Erythroblast (primary cell): ENCODE measurements around the gene NMT1.
"Not testable (repeated sequence)": the region's sequence is repeated elsewhere in the genome, so short reads cannot be mapped to it uniquely, and the experiment has no call there.

Experiments
- DNase-seq, 2 experiments: peaks; one replicate each; lab custom pipeline; 2025; lab: John Stamatoyannopoulos, UW
- GATA1 ChIP-seq: IDR thresholded peaks from 2 replicates; pipeline ENCODE4 v1.6.1; 2011; ENCODE audit warnings: low read depth, mild to moderate bottlenecking, control low read depth, low read length, moderate library complexity
- POLR2A ChIP-seq: IDR thresholded peaks from 2 replicates; pipeline ENCODE4 v1.6.1; 2011; ENCODE audit warnings: mild to moderate bottlenecking, low read length

NMT1 gene

DNA sequence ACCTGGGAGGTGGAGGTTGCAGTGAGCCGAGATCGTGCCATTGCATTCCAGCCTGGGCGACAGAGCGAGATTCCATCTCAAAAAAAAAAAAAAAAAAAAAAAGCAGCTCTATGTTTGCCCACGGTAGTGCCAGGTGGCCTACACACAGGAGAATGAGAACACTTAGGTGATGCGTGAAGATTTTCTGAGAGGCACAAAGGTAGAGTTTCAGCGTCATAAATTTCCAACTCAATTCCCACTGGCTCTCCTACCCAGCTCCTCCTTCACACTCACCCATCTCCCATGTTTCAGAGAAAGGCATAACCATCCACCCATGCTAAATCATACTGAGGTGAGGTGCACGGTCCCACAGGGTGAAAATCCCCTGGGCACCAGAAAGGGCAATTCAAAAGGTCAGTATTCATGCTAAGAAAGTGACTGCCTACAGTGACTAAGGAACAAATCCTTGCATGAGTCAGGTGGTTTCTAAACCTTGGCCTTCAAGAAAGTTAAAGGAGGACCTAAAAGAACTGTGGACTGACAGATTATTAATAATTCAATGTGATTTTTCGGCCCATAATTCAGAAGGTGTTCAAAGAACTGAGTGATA, 14.5 kb upstream of the NMT1 start:
- DNase-seq, result peak in 1 of 2 experiments; percentile 17
- TF ChIP-seq GATA1 (no peak), POLR2A (no peak)

GRCh38 chr17:45048795-45049563, 12.1 kb upstream of the NMT1 start:
- DNase-seq, result peak; percentile 16 to 17
- TF ChIP-seq GATA1 (no peak), POLR2A (no peak)

GRCh38 chr17:45050481-45051059, 10.5 kb upstream of the NMT1 start:
- TF ChIP-seq POLR2A, result no peak
- no peak for TF ChIP-seq GATA1
- DNase-seq, result peak; percentile 49 to 54

DNA sequence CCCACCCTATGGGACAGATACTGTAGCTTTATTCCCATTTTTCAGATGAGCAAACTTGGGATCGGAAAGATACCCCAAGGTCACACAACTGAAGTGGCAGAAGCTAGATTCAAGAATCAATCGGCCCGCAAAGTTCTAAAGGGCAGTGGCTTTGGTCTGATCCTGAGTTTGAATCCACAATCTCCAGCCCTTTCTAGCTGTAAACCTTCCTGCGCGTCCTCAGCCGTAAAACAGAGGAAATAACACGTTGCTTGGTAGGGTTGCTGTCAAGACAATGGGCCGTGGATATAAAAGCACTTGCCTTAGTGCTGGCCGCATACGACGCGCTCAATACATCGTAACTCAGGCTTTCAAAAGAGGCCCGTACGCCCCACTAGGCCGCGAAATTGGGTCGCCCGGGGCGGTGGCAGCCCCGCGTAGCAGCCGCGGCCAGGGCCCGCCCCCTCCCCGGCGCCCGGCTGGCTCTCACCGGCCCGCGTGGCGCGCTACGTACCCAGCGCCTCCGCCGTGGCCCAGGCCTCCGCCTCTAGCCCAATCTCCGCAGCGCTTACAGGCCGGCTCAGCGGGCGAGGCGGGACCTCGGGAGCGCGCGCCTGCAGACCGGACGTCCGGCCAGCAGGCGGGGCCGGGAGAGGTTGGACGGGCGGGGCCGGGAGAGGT, 9.9 kb upstream of the NMT1 start, which contains the start of gene DCAKD:
Gene DCAKD (minus strand): TSS at position 573 of the 660 bp plus-strand sequence. CDS start 16,747 bp downstream, outside the sequence.
- DNase-seq, result peak; percentile 96 to 97
- TF ChIP-seq POLR2A (peak; percentile 83), GATA1 (no peak)

DNA sequence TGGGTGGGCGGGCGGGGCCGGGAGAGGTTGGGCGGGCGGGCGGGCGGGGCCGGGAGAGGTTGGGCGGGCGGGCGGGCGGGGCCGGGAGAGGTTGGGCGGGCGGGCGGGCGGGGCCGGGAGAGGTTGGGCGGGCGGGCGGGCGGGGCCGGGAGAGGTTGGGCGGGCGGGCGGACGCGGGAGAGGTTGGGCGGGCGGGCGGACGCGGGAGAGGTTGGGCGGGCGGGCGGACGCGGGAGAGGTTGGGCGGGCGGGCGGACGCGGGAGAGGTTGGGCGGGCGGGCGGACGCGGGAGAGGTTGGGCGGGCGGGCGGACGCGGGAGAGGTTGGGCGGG, 9.4 kb upstream of the NMT1 start:
- not testable (repeated sequence) for DNase-seq

DNA sequence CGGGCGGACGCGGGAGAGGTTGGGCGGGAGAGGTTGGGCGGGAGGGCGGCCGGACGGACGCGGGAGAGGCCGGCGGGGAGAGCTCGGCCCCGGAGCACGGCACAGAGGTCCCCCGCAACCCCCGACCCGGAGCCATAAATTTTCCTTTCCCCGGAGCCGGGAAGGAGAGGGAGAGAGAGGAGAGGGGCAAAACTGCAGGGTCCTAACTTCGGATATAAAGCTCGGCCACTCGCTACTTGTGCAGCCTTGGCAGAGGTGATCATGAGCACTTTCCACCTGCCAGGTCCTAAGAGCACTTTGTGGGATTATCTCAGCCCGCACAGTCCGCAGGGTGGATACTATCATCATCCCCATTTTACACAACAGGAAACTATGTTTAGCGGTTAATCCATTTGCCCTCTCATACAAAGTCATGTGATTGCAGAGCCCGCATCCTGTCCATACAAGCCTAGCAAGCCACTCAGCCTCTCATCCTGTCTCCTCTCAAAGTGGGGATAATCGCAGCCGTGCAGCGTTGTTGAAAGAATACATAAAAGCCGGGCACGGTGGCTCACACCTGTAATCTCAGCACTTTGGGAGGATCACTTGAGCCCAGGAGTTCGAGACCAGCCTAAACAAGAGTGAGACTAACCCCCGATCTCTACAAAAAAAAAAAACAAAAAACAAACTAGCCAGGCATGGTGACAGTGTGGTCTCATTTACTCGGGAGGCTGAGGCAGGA, 8.9 kb upstream of the NMT1 start:
- no peak for TF ChIP-seq GATA1
- TF ChIP-seq POLR2A, result no peak
- peak; percentile 65 for DNase-seq

GRCh38 chr17:45060382-45060796, 728 bp upstream of the NMT1 start:
- no peak for DNase-seq
- TF ChIP-seq POLR2A (no peak), GATA1 (no peak)

- DNase-seq, result no peak
- no peak for TF ChIP-seq GATA1
- no peak for TF ChIP-seq POLR2A
These were observed 589 bp downstream of the NMT1 start for GRCh38 chr17:45061606-45062205.

GRCh38 chr17:45063198-45063597, 2.1 kb downstream of the NMT1 start:
- DNase-seq, result peak in 1 of 2 experiments; percentile 14

GRCh38 chr17:45067637-45068036, 6.5 kb downstream of the NMT1 start:
- TF ChIP-seq POLR2A (no peak), GATA1 (no peak)
- no peak for DNase-seq

More at GRCh38 chr17:45063198-45063597, 2.1 kb downstream of the NMT1 start:
- TF ChIP-seq GATA1 (no peak), POLR2A (no peak)

DNA sequence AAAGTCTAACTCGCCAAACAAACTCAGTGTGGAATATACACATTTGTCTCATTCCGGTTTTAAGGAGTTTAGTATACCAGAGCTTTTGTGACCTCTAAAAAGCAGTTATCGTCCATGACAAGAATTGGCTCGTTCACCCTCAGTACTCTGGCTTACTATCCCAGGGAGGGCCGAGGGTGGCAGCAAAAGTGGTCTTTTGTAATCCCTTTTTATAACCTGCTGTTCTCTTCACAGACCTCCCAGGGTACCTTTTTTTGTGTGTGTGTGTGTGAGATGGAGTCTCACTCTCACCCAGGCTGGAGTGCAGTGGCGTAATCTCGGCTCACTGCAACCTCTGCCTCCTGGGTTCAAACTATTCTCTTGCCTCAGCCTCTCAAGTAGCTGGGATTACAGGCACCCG, 8.9 kb downstream of the NMT1 start:
- DNase-seq, result no peak
- TF ChIP-seq GATA1 (no peak), POLR2A (no peak)

DNA sequence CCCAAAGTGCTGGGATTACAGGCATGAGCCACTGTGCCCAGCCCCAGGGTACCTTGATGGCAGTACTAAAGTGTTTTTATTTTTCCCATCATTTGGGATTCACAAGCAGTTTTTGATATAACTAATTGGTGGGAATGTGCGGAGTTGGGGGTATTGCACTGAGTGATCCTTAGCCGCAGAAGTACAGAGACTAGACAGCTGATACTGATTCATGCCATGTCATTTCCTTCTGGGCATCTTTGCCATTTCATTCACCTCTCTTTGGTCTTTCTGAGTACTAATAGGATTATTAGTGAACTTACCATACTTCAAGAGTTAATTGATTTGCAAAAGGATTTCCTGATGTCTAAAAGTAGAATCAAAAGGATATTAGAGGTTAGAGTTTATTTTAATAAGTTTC, 9.7 kb downstream of the NMT1 start:
- DNase-seq, result no peak
- TF ChIP-seq POLR2A (no peak), GATA1 (no peak)
